WTC11 (cell line): ENCODE data around the gene METTL21A. TPM values are rescaled to one million over a fixed set of nuclear protein-coding genes. Genes with fewer than 3 reads are reported as not detected.

Experiments used
- ATAC-seq: fragments of 200-7000 bp; cut with Tn5 transposase; 2 replicates; pipeline ENCODE4 v1.10.0; 2021; ENCODE audit warnings: mild to moderate bottlenecking, moderate library complexity
- CTCF ChIA-PET: fragments of 300-600 bp; sonication (Branson Sonifier 250); formaldehyde crosslinking; loops from one replicate; lab custom pipeline; 2021; ENCODE audit warnings: antibody characterized with exemption; lab: Charles Lee
- POLR2A ChIA-PET: fragments of 350-600 bp; sonication (Branson Sonifier 250); formaldehyde crosslinking; loops from one replicate; lab custom pipeline; 2021; ENCODE audit warnings: antibody characterized with exemption; lab: Charles Lee
- DNase-seq: peaks from one replicate; pipeline ENCODE4 v3.0.0; 2021; ENCODE audit warnings: low spot score
- H3K27ac Mint-ChIP-seq: 2 replicates; pipeline ENCODE4 v1.8.0; 2021; ENCODE audit warnings: mixed read lengths
- H3K27me3 Mint-ChIP-seq: 2 replicates; pipeline ENCODE4 v1.8.0; 2021; ENCODE audit warnings: low read depth, mild to moderate bottlenecking, moderate library complexity, mixed read lengths
- H3K36me3 Mint-ChIP-seq: 2 replicates; pipeline ENCODE4 v1.8.0; 2021; ENCODE audit warnings: mixed read lengths
- H3K4me1 Mint-ChIP-seq: 2 replicates; pipeline ENCODE4 v1.8.0; 2022; ENCODE audit warnings: mixed read lengths
- H3K4me3 Mint-ChIP-seq: 2 replicates; pipeline ENCODE4 v1.8.0; 2021; ENCODE audit warnings: mild to moderate bottlenecking, moderate library complexity, mixed read lengths
- H3K9me3 Mint-ChIP-seq: 2 replicates; pipeline ENCODE4 v1.8.0; 2021; ENCODE audit warnings: mixed read lengths
- ELF4 ChIP-seq: sonication (generic); formaldehyde crosslinking; IDR thresholded peaks from 2 replicates; pipeline ENCODE4 v1.8.1; 2022; ENCODE audit warnings: low read depth, mild to moderate bottlenecking, moderate library complexity, missing genetic modification reagents
- EMX1 ChIP-seq: fragments of 250-450 bp; sonication (Bioruptor Pico); IDR thresholded peaks from 2 replicates; pipeline ENCODE4 v1.8.0; 2021; ENCODE audit warnings: mild to moderate bottlenecking
- ESRRA ChIP-seq: sonication (generic); formaldehyde crosslinking; IDR thresholded peaks from 2 replicates; pipeline ENCODE4 v1.8.1; 2022; ENCODE audit warnings: mild to moderate bottlenecking, missing genetic modification reagents, borderline replicate concordance
- FOXP1 ChIP-seq: sonication (generic); formaldehyde crosslinking; IDR thresholded peaks from 2 replicates; pipeline ENCODE4 v1.8.0; 2022; ENCODE audit warnings: missing genetic modification reagents, mild to moderate bottlenecking, moderate library complexity, borderline replicate concordance
- GABPB1 ChIP-seq: sonication (generic); formaldehyde crosslinking; IDR thresholded peaks from 2 replicates; pipeline ENCODE4 v1.8.1; 2023; ENCODE audit warnings: mild to moderate bottlenecking, missing genetic modification reagents
- IRF2 ChIP-seq: sonication (generic); formaldehyde crosslinking; IDR thresholded peaks from 2 replicates; pipeline ENCODE4 v1.8.0; 2022; ENCODE audit warnings: low read depth, missing genetic modification reagents, borderline replicate concordance
- KAT7 ChIP-seq: sonication (generic); formaldehyde crosslinking; IDR thresholded peaks from 2 replicates; pipeline ENCODE4 v1.8.1; 2023; ENCODE audit warnings: missing genetic modification reagents, mild to moderate bottlenecking, borderline replicate concordance
- NR1H2 ChIP-seq: sonication (generic); formaldehyde crosslinking; IDR thresholded peaks from 2 replicates; pipeline ENCODE4 v1.9.0; 2021; ENCODE audit warnings: mild to moderate bottlenecking, moderate library complexity, missing genetic modification reagents
- RORB ChIP-seq: fragments of 250-450 bp; sonication (Bioruptor Pico); IDR thresholded peaks from 2 replicates; pipeline ENCODE4 v1.9.0; 2021; ENCODE audit warnings: mild to moderate bottlenecking
- SP1 ChIP-seq: sonication (generic); formaldehyde crosslinking; conservative IDR thresholded peaks from 2 replicates; pipeline ENCODE4 v1.8.1; 2022; ENCODE audit warnings: missing genetic modification reagents
- ZNF121 ChIP-seq: sonication (generic); formaldehyde crosslinking; IDR thresholded peaks from 2 replicates; pipeline ENCODE4 v1.8.0; 2023; ENCODE audit warnings: missing genetic modification reagents
- ZNF317 ChIP-seq: sonication (generic); formaldehyde crosslinking; IDR thresholded peaks from 2 replicates; pipeline ENCODE4 v1.8.1; 2023; ENCODE audit warnings: low read depth, mild to moderate bottlenecking, moderate library complexity, missing genetic modification reagents, borderline replicate concordance
- ZNF423 ChIP-seq: fragments of 250-450 bp; sonication (Bioruptor Pico); IDR thresholded peaks from 2 replicates; pipeline ENCODE4 v2.1.2; 2022; ENCODE audit warnings: mild to moderate bottlenecking, moderate library complexity
- ZNF671 ChIP-seq: fragments of 250-450 bp; sonication (Bioruptor Pico); IDR thresholded peaks from 2 replicates; pipeline ENCODE4 v1.8.0; 2021; ENCODE audit warnings: mild to moderate bottlenecking
- total RNA-seq: library from RNA; stranded (reverse); gene quantifications from 3 replicates; pipeline ENCODE4 v1.2.3, GENCODE V29; 2021
- TF ChIP-seq, protein P1 (sequence below): sonication (generic); formaldehyde crosslinking; IDR thresholded peaks from 2 replicates; pipeline ENCODE4 v1.8.1; 2023; ENCODE audit warnings: mild to moderate bottlenecking, missing genetic modification reagents, borderline replicate concordance
- TF ChIP-seq, protein P2 (sequence below): fragments of 250-450 bp; sonication (Bioruptor Pico); IDR thresholded peaks from 2 replicates; pipeline ENCODE4 v2.1.2; 2022; ENCODE audit warnings: mild to moderate bottlenecking, moderate library complexity
- TF ChIP-seq, protein P3 (sequence below): sonication (generic); formaldehyde crosslinking; IDR thresholded peaks from 2 replicates; pipeline ENCODE4 v1.8.0; 2022; ENCODE audit warnings: mild to moderate bottlenecking, missing genetic modification reagents
- TF ChIP-seq, protein P4 (sequence below): sonication (generic); formaldehyde crosslinking; IDR thresholded peaks from 2 replicates; pipeline ENCODE4 v1.8.0; 2022; ENCODE audit warnings: mild to moderate bottlenecking, missing genetic modification reagents

METTL21A gene
- total RNA-seq, 1 experiment from 2014 or later: 56.4 TPM

DNA sequence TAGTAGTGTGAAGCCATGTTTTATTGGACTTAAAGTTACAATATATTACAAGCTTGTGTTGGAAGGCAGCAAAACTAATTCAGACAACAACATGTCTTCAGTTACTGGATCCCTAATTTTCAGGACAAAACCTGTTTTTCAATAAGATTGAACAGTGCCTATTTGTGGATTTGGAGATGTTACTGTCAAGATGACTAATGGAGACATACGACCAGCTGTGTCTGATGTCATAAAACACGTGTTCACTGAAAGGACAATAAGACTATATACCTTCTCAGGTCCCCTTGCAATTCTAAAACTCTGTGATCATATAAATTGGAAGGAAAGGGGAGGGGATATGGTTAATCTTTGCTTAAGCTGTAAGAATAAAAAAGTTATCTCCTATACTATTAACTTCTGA lies 21.7 kb downstream of the METTL21A start:
- Mint-ChIP-seq H3K9me3 (peaks cover 5% of the 10 kb centered on the region), H3K27ac (peak overlapping the region; percentile 70), H3K4me1 (no peaks in the 10 kb centered on the region), H3K36me3 (peaks cover 15% of the 10 kb centered on the region), H3K27me3 (no peaks in the 10 kb centered on the region), H3K4me3 (no peak overlapping the region)
- POLR2A ChIA-PET: no interaction called here
- TF ChIP-seq KAT7 (no peak), ZNF423 (CRISPR knock-in tag) (no peak), GABPB1 (CRISPR knock-in tag) (no peak), IRF2 (CRISPR knock-in tag) (no peak), SP1 (CRISPR knock-in tag) (no peak), ZNF317 (CRISPR knock-in tag) (no peak), ZNF671 (no peak), ZNF121 (no peak), NR1H2 (no peak), FOXP1 (CRISPR knock-in tag) (no peak), ELF4 (CRISPR knock-in tag) (no peak), RORB (CRISPR knock-in tag) (no peak), EMX1 (CRISPR knock-in tag) (no peak), ESRRA (CRISPR knock-in tag) (no peak)
- TF ChIP-seq, protein P1, sequence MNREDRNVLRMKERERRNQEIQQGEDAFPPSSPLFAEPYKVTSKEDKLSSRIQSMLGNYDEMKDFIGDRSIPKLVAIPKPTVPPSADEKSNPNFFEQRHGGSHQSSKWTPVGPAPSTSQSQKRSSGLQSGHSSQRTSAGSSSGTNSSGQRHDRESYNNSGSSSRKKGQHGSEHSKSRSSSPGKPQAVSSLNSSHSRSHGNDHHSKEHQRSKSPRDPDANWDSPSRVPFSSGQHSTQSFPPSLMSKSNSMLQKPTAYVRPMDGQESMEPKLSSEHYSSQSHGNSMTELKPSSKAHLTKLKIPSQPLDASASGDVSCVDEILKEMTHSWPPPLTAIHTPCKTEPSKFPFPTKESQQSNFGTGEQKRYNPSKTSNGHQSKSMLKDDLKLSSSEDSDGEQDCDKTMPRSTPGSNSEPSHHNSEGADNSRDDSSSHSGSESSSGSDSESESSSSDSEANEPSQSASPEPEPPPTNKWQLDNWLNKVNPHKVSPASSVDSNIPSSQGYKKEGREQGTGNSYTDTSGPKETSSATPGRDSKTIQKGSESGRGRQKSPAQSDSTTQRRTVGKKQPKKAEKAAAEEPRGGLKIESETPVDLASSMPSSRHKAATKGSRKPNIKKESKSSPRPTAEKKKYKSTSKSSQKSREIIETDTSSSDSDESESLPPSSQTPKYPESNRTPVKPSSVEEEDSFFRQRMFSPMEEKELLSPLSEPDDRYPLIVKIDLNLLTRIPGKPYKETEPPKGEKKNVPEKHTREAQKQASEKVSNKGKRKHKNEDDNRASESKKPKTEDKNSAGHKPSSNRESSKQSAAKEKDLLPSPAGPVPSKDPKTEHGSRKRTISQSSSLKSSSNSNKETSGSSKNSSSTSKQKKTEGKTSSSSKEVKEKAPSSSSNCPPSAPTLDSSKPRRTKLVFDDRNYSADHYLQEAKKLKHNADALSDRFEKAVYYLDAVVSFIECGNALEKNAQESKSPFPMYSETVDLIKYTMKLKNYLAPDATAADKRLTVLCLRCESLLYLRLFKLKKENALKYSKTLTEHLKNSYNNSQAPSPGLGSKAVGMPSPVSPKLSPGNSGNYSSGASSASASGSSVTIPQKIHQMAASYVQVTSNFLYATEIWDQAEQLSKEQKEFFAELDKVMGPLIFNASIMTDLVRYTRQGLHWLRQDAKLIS: no peak
- TF ChIP-seq, protein P2, sequence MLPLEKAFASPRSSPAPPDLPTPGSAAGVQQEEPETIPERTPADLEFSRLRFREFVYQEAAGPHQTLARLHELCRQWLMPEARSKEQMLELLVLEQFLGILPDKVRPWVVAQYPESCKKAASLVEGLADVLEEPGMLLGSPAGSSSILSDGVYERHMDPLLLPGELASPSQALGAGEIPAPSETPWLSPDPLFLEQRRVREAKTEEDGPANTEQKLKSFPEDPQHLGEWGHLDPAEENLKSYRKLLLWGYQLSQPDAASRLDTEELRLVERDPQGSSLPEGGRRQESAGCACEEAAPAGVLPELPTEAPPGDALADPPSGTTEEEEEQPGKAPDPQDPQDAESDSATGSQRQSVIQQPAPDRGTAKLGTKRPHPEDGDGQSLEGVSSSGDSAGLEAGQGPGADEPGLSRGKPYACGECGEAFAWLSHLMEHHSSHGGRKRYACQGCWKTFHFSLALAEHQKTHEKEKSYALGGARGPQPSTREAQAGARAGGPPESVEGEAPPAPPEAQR (CRISPR knock-in tag): no peak
- TF ChIP-seq, protein P3, sequence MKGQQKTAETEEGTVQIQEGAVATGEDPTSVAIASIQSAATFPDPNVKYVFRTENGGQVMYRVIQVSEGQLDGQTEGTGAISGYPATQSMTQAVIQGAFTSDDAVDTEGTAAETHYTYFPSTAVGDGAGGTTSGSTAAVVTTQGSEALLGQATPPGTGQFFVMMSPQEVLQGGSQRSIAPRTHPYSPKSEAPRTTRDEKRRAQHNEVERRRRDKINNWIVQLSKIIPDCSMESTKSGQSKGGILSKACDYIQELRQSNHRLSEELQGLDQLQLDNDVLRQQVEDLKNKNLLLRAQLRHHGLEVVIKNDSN (CRISPR knock-in tag): no peak
- TF ChIP-seq, protein P4, sequence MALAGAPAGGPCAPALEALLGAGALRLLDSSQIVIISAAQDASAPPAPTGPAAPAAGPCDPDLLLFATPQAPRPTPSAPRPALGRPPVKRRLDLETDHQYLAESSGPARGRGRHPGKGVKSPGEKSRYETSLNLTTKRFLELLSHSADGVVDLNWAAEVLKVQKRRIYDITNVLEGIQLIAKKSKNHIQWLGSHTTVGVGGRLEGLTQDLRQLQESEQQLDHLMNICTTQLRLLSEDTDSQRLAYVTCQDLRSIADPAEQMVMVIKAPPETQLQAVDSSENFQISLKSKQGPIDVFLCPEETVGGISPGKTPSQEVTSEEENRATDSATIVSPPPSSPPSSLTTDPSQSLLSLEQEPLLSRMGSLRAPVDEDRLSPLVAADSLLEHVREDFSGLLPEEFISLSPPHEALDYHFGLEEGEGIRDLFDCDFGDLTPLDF (CRISPR knock-in tag): no peak
- CTCF ChIA-PET: interaction anchor here (1.8 kb wide), 1 partner anchor 437 kb away, joined by 5 read pairs; no protein-coding TSS in a partner anchor
- no peak for DNase-seq
- ATAC-seq: no peak

DNA sequence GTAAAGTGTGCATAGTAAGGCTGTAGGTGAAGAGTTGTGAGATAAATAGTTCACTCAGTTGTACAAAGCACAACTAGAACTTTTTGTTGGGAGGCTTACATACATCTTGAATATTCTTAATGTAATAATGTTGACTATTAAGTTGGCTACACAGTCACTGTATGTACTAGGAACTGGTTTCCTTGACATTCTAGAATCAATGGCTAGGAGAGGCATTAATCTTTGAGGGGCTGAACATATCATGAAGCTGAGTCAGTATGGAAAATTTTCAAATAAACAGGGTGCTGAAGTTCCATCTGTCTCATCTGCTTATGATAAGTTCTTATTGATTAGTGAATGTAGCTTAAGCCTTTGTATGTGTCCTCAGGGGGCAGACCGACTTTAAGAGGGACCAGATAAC lies 23.4 kb downstream of the METTL21A start:
- H3K36me3 Mint-ChIP-seq: peaks cover 12% of the 10 kb centered on the region; the same call in 1 of the 2 replicates
- H3K27me3 Mint-ChIP-seq: no peaks in the 10 kb centered on the region
- H3K4me1 Mint-ChIP-seq: peaks cover 5% of the 10 kb centered on the region; the same call in 1 of the 2 replicates
- no peaks in the 10 kb centered on the region for H3K9me3 Mint-ChIP-seq
- H3K4me3 Mint-ChIP-seq: no peak overlapping the region
- TF ChIP-seq ELF4 (CRISPR knock-in tag): no peak
- no peak for DNase-seq
- H3K27ac Mint-ChIP-seq: peak overlapping the region; percentile 23; the same call in 1 of the 2 replicates
- ChIA-PET CTCF (interaction anchor here (1.8 kb wide), 1 partner anchor 438 kb away, joined by 5 read pairs; no protein-coding TSS in a partner anchor), POLR2A (no interaction called here)
- no peak for ATAC-seq
